ENCODE results near the gene KDM1B. TPM values are rescaled to one million over a fixed set of nuclear protein-coding genes. Genes with fewer than 3 reads are reported as not detected.

KDM1B gene
- total RNA-seq, 1 experiment from 2014 or later, result 25.0 TPM

DNA sequence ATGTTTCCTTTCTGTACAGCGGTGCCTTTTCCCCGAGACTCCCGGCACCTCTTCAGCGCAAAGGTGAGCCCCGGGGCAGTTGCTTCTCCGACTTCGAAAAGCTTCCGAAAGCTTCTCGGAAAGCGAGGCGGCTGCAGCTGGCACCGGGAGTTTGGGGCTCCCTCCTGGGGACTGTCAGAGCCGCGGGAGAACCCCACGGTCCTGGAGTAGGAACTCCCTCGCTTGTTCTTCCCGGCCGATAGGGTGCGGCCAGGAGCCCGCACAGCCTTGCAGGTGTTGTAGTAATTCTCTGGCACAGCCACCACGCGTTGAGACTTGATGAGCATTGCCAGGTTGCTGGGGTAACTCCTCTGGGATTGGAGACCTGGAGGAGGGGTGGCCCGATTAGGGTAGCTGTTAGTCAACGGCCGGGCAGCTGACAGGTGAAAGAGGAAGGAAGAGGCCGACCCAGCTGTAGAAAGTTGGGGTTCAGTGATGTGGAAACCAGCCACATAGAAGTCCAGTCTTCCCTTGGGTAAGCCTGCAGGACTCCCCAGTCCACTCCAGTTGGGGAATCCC lies 721 bp downstream of the KDM1B start:
- BruUV-seq (replicated peaks), result TSS peak; percentile 52
- Histone ChIP-seq H2AFZ (ENCODE audit: low read length) (peak overlapping the region; percentile 79), H3K4me3 (ENCODE audit: low read length) (peak overlapping the region; percentile 73), H3K27ac (ENCODE audit: low read length) (peak overlapping the region; percentile 47), H3K4me1 (ENCODE audit: insufficient read depth, low read length) (peaks cover 20% of the 10 kb centered on the region), H3F3A (ENCODE audit: low read length, unreplicated experiment) (no peaks in the 10 kb centered on the region), H3K36me3 (ENCODE audit: low read depth, low read length) (0 out of 2 replicates have a peak, but pooled peaks cover 5% of the 10 kb centered on the region), H3K9me2 (replicated peaks; ENCODE audit: low read length) (no peaks in the 10 kb centered on the region), H4K20me1 (ENCODE audit: low read length) (no peaks in the 10 kb centered on the region), H3K79me2 (ENCODE audit: low read length) (peaks cover 17% of the 10 kb centered on the region), H3K9me3 (ENCODE audit: low read length) (no peaks in the 10 kb centered on the region), H3K4me2 (ENCODE audit: low read length) (peak overlapping the region; percentile 76), H3K9ac (ENCODE audit: low read length) (peak overlapping the region; percentile 85), H3K27me3 (ENCODE audit: low read length) (no peaks in the 10 kb centered on the region)
- ATAC-seq (peak; percentile 52), DNase-seq (peak; percentile 87)
- intact Hi-C loops (cut with micrococcal nuclease), result loop anchor here (2.0 to 5.0 kb wide), 3 partner anchors 109 to 449 kb away; partner anchors contain the start of genes DEK and NUP153
- ChIA-PET POLR2A (ENCODE audit: unreplicated experiment) (no interaction called here), CTCF (no interaction called here)
- TF ChIP-seq EZH2phosphoT487 (IDR thresholded peaks at IDR 0.05; ENCODE audit: borderline replicate concordance, low read length) (no peak), EZH2 (IDR thresholded peaks at IDR 0.05; ENCODE audit: low read length, unreplicated experiment) (no peak)
- TF ChIP-seq, protein P1, sequence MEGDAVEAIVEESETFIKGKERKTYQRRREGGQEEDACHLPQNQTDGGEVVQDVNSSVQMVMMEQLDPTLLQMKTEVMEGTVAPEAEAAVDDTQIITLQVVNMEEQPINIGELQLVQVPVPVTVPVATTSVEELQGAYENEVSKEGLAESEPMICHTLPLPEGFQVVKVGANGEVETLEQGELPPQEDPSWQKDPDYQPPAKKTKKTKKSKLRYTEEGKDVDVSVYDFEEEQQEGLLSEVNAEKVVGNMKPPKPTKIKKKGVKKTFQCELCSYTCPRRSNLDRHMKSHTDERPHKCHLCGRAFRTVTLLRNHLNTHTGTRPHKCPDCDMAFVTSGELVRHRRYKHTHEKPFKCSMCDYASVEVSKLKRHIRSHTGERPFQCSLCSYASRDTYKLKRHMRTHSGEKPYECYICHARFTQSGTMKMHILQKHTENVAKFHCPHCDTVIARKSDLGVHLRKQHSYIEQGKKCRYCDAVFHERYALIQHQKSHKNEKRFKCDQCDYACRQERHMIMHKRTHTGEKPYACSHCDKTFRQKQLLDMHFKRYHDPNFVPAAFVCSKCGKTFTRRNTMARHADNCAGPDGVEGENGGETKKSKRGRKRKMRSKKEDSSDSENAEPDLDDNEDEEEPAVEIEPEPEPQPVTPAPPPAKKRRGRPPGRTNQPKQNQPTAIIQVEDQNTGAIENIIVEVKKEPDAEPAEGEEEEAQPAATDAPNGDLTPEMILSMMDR (conservative IDR thresholded peaks at IDR 0.05; ENCODE audit: low read depth, low read length), result peak; percentile 59

DNA sequence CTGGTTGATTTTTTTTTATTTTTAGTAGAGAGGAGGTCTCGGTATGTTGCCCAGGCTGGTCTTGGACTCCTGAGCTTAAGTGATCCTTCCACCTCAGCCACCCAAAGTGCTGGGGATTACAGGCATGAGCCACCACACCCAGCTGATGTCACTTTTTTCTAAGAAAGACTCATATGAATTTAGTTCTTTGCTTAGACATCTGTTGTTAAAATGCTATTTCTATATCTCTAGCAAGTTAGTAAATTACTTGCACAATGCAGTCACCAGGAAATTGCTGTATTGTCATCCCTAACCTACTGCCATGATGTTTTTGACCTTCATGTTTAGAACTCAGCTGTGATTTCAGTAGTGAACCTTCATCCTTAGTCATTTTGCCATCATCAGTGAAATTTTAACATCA lies 5.7 kb downstream of the KDM1B start:
- H4K20me1 ChIP-seq (ENCODE audit: low read length), result no peaks in the 10 kb centered on the region
- no peak for DNase-seq
- no peak overlapping the region for H3K27ac ChIP-seq (ENCODE audit: low read length)
- no peaks in the 10 kb centered on the region for H3K9me3 ChIP-seq (ENCODE audit: low read length)
- no peaks in the 10 kb centered on the region for H3K9me2 ChIP-seq (replicated peaks; ENCODE audit: low read length)
- no peak for TF ChIP-seq EZH2 (IDR thresholded peaks at IDR 0.05; ENCODE audit: low read length, unreplicated experiment)
- TF ChIP-seq, protein P1 (conservative IDR thresholded peaks at IDR 0.05; ENCODE audit: low read depth, low read length), result no peak
- TF ChIP-seq EZH2phosphoT487 (IDR thresholded peaks at IDR 0.05; ENCODE audit: borderline replicate concordance, low read length), result no peak
- H3F3A ChIP-seq (ENCODE audit: low read length, unreplicated experiment), result no peaks in the 10 kb centered on the region
- H3K4me3 ChIP-seq (ENCODE audit: low read length), result no peak overlapping the region
- H3K27me3 ChIP-seq (ENCODE audit: low read length), result no peaks in the 10 kb centered on the region
- no peak overlapping the region for H3K9ac ChIP-seq (ENCODE audit: low read length)
- ChIA-PET POLR2A (ENCODE audit: unreplicated experiment) (no interaction called here), CTCF (no interaction called here)
- H3K4me2 ChIP-seq (ENCODE audit: low read length), result no peak overlapping the region
- no peak overlapping the region for H2AFZ ChIP-seq (ENCODE audit: low read length)
- peaks cover 6% of the 10 kb centered on the region; the same call in 1 of the 2 replicates for H3K4me1 ChIP-seq (ENCODE audit: insufficient read depth, low read length)
- ATAC-seq, result no peak
- BruUV-seq (replicated peaks), result no TSS peak
- no peaks in the 10 kb centered on the region for H3K79me2 ChIP-seq (ENCODE audit: low read length)
- peaks cover 14% of the 10 kb centered on the region for H3K36me3 ChIP-seq (ENCODE audit: low read depth, low read length)
- intact Hi-C loops (cut with micrococcal nuclease), result no loop called here

GRCh38 chr6:18161431-18161830 lies 6.2 kb downstream of the KDM1B start:
- DNase-seq (no peak), ATAC-seq (no peak)
- intact Hi-C loops (cut with micrococcal nuclease), result no loop called here
- Histone ChIP-seq H3K4me1 (ENCODE audit: insufficient read depth, low read length) (peaks cover 7% of the 10 kb centered on the region), H4K20me1 (ENCODE audit: low read length) (no peaks in the 10 kb centered on the region), H3K36me3 (ENCODE audit: low read depth, low read length) (peaks cover 14% of the 10 kb centered on the region), H3K27ac (ENCODE audit: low read length) (no peak overlapping the region), H3K4me2 (ENCODE audit: low read length) (no peak overlapping the region), H3K79me2 (ENCODE audit: low read length) (no peaks in the 10 kb centered on the region), H3K9me2 (replicated peaks; ENCODE audit: low read length) (no peaks in the 10 kb centered on the region), H3K4me3 (ENCODE audit: low read length) (no peak overlapping the region), H3K27me3 (ENCODE audit: low read length) (no peaks in the 10 kb centered on the region), H3K9ac (ENCODE audit: low read length) (no peak overlapping the region), H2AFZ (ENCODE audit: low read length) (no peak overlapping the region), H3F3A (ENCODE audit: low read length, unreplicated experiment) (no peaks in the 10 kb centered on the region), H3K9me3 (ENCODE audit: low read length) (no peaks in the 10 kb centered on the region)
- no peak for TF ChIP-seq EZH2phosphoT487 (IDR thresholded peaks at IDR 0.05; ENCODE audit: borderline replicate concordance, low read length)
- TF ChIP-seq, protein P1 (conservative IDR thresholded peaks at IDR 0.05; ENCODE audit: low read depth, low read length), result no peak
- no peak for TF ChIP-seq EZH2 (IDR thresholded peaks at IDR 0.05; ENCODE audit: low read length, unreplicated experiment)
- CTCF ChIA-PET, result no interaction called here
- BruUV-seq (replicated peaks), result no TSS peak
- POLR2A ChIA-PET (ENCODE audit: unreplicated experiment), result no interaction called here
